Left lung (tissue), 10 donors: ENCODE measurements around the gene C2orf42. TPM values are rescaled to one million over a fixed set of nuclear protein-coding genes. Genes with fewer than 3 reads are reported as not detected.
"Not testable (repeated sequence)": the region's sequence is repeated elsewhere in the genome, so short reads cannot be mapped to it uniquely, and the experiment has no call there.

ENCODE experiments used
- ATAC-seq: fragments of 200-7000 bp; cut with Tn5 transposase; one replicate; pipeline ENCODE4 v1.9.1; 2020; ENCODE audit warnings: moderate library complexity
- DNase-seq, 4 donors: peaks; one replicate each; pipeline ENCODE4 v3.0.0-alpha.2; 2013 to 2020
- H3K27ac ChIP-seq, 2 donors: fragments of 200-600 bp; sonication (generic) in 1 of 2; one replicate each; pipeline versions ENCODE4 v1.5.0 to v1.8.0; 2020 to 2021
- H3K27me3 ChIP-seq, 2 donors: fragments of 200-600 bp; sonication (generic) in 1 of 2; one replicate each; pipeline versions ENCODE4 v1.5.0 to v1.8.0; 2020 to 2021
- H3K36me3 ChIP-seq, 2 donors: fragments of 200-600 bp; sonication (generic) in 1 of 2; one replicate each; pipeline versions ENCODE4 v1.5.0 to v1.8.0; 2020 to 2021
- H3K4me1 ChIP-seq, 2 donors: fragments of 200-600 bp; one replicate each; pipeline ENCODE4 v1.8.0; 2021
- H3K4me3 ChIP-seq, 2 donors: fragments of 200-600 bp; sonication (generic) in 1 of 2; one replicate each; pipeline versions ENCODE4 v1.5.0 to v1.8.0; 2020 to 2021; ENCODE audit warnings: mild to moderate bottlenecking in 1 of 2
- H3K9me3 ChIP-seq, 2 donors: fragments of 200-600 bp; sonication (generic) in 1 of 2; one replicate each; pipeline versions ENCODE4 v1.5.0 to v1.8.0; 2020 to 2021
- intact Hi-C, 2 donors: fragments of 100-400 bp; cut with DNase I; formaldehyde crosslinking; loops; one replicate each; pipeline versions ENCODE4 v1.11.2 to v1.14.2; 2022
- polyA plus RNA-seq, 6 donors: library from polyadenylated mRNA; unstranded; fragments of 120-200 nt; gene quantifications; one replicate each; pipeline ENCODE4 v1.2.1, GENCODE V29; 2013; ENCODE audit not compliant: insufficient read length in 6 of 6
- total RNA-seq, 2 donors: library from RNA; stranded (reverse); fragmentation: NEBNext Ultra II Directional; extraction: Animal tissue kit (Norgen Biotek cat#: 25700); gene quantifications; one replicate each; pipeline ENCODE4 v1.2.1, GENCODE V29; 2021
- TF ChIP-seq, protein P1 (sequence below), 2 donors: fragments of 200-600 bp; sonication (generic) in 1 of 2; IDR thresholded peaks; one replicate each; pipeline versions ENCODE4 v1.5.0 to v1.8.0; 2021; ENCODE audit warnings: antibody characterized with exemption in 2 of 2
- donor health status: DM: no; HTN: yes; CAD: no.
- donor health status: DM: no; HTN: no; CAD: no.

Gene C2orf42
- total and polyA plus RNA-seq, 8 donors: 13.7 to 17.6 (median 15.5) TPM

DNA sequence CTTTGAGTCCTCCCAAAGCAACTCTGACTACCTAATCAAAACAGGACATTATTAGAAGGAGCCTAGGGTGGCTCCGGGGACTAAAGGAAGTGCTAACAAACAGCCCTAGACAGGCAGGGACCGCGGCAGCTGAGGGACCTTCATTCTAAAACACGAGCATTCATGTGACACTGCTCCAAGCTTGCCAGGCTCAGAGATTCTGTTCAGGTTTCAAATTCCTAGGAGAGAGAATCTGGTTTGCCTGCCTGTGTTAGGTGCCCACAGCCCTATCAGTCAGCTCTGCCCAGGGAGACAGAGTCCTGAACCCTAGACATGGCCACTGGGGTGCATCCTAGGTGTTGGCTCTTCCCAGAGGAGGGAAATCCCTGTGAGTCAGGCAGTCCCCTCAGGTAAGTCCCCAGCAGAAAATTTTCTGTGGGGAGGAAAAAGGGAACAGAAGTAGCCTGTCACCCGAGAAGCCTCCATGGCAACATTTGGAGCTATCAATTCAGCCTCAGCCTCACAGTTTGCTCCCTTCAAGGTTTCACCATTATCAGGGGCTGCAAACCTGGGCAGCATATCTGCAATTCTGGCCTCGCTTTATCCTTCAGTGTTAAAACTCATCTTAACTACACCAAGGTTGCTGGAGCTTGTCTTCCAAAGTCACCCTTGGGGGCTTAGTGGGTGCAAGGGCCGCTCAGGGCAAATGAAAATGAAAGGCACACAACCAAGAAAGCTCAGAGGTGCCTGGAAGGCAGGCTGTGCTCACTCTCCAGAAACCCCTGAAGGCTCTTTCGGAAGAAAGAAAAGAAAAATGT lies 75.0 kb downstream of the C2orf42 start:
- ATAC-seq (peak; percentile 42), DNase-seq (peak in 1 of 4 donors; percentile 34)
- intact Hi-C loops: no loop called here
- no peak overlapping the region for H3K4me3 ChIP-seq
- H3K4me1 ChIP-seq: peaks cover 0 to 42% of the 10 kb centered on the region in 2 donors
- no peaks in the 10 kb centered on the region for H3K36me3 ChIP-seq
- H3K27ac ChIP-seq: peak overlapping the region in 1 of 2 donors; percentile 13
- no peaks in the 10 kb centered on the region for H3K27me3 ChIP-seq
- TF ChIP-seq, protein P1, sequence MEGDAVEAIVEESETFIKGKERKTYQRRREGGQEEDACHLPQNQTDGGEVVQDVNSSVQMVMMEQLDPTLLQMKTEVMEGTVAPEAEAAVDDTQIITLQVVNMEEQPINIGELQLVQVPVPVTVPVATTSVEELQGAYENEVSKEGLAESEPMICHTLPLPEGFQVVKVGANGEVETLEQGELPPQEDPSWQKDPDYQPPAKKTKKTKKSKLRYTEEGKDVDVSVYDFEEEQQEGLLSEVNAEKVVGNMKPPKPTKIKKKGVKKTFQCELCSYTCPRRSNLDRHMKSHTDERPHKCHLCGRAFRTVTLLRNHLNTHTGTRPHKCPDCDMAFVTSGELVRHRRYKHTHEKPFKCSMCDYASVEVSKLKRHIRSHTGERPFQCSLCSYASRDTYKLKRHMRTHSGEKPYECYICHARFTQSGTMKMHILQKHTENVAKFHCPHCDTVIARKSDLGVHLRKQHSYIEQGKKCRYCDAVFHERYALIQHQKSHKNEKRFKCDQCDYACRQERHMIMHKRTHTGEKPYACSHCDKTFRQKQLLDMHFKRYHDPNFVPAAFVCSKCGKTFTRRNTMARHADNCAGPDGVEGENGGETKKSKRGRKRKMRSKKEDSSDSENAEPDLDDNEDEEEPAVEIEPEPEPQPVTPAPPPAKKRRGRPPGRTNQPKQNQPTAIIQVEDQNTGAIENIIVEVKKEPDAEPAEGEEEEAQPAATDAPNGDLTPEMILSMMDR (IDR thresholded peaks at IDR 0.05): no peak
- H3K9me3 ChIP-seq: no peaks in the 10 kb centered on the region

DNA sequence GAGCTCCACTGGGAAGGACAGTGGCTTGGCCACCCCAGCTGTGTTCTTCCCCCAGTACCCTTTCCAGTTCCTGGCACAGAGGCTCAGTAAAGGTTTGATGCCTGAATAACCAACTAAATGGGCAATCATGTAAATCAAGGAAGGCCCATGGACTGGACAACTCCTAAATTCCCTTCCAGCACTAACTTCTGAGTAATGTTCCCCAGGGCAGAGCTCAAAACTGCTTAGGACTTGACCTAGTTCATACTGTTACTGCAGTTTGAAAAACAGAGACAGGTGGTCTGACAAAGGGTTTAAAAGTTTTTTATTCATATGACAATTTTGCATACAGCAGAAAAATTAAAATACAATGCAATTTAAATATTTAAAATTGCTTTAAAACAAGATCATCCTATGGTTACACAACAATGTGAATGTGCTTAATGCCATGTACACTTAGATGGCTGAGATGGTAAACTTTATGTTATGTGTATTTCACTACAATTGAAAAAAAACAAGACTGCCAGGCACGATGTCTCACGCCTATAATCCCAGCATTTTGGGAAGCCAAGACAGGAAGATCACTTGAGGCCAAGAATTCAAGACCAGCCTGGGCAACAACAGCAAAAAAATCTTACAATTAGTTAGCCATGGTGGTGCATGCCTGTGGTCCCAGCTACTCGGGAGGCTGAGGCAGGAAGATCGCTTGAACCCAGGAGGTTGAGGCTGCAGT lies 77.3 kb downstream of the C2orf42 start:
- TF ChIP-seq, protein P1 (IDR thresholded peaks at IDR 0.05): no peak
- H3K27me3 ChIP-seq: no peaks in the 10 kb centered on the region
- no peaks in the 10 kb centered on the region for H3K36me3 ChIP-seq
- DNase-seq (peak in 1 of 4 donors; percentile 5), ATAC-seq (no peak)
- H3K4me3 ChIP-seq: no peak overlapping the region
- intact Hi-C loops: no loop called here
- no peaks in the 10 kb centered on the region for H3K9me3 ChIP-seq
- no peak overlapping the region for H3K27ac ChIP-seq
- peaks cover 2 to 49% of the 10 kb centered on the region in 2 donors for H3K4me1 ChIP-seq

DNA sequence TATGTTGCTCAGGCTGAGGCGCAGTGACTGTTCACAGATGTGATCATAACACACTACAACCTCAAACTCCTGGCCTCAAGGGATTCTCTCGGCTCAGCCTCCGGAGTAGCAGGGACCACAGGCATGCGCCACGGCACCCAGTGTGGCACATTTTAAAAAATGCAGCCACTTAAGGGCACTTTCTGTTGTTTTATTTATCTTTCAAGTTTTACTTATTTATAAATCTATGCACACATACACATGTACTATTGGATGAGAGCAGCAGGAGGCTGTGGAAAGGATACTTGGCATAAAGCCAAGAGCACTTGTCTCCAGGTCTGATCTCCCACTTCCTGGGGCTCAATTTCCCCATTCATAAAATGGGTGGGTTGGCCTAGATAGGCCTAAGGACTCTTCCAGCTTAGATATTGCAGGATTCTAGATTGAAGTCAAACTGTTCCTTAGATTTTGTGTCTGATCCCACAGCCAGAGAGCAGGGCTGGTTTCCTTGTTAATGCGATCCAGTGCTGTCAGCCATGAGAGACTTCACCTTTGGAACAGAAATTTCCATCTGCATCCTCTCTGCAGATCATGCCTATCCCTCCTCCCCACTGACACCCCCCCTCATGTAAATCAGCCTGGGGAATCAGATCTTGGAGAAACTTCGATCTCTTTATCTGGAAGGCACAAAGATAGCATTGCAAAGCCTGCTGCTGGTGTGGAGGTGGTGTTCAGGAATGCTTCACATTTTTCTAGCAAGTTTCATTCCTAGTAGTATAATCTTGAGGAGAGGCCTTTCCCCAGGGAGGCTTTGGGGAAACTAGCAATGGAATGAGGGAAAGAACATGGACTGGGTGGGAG lies 78.8 kb downstream of the C2orf42 start:
- no peak for ATAC-seq
- peak in 1 of 4 donors; percentile 24 for DNase-seq
- Histone ChIP-seq H3K36me3 (no peaks in the 10 kb centered on the region), H3K27ac (peak overlapping the region in 1 of 2 donors; percentile 86), H3K27me3 (no peaks in the 10 kb centered on the region), H3K4me3 (no peak overlapping the region), H3K4me1 (peaks cover 6 to 52% of the 10 kb centered on the region in 2 donors), H3K9me3 (no peaks in the 10 kb centered on the region)
- TF ChIP-seq, protein P1 (IDR thresholded peaks at IDR 0.05): no peak
- intact Hi-C loops: no loop called here

DNA sequence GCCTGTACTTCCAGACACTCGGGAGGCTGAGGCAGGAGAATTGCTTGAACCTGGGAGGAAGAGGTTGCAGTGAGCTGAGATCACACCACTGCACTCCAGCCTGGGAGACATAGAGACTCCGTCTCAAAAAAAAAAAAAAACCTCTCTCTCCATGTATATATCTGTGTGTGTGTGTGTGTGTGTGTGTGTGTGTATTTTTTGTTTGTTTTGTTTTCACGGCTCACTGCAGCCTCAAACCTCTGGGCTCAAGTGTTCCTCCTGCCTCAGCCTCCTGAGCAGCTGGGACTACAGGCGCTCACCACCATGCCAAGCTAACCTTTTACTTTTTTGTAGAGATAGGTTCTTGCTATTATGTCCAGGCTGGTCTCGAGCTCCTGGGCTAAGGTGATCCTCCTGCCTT lies 80.4 kb downstream of the C2orf42 start:
- H3K27me3 ChIP-seq, H3K36me3 ChIP-seq, ATAC-seq, H3K9me3 ChIP-seq, intact Hi-C loops, DNase-seq, H3K4me3 ChIP-seq: not testable (repeated sequence)
- Histone ChIP-seq H3K4me1 (peaks cover 6 to 46% of the 10 kb centered on the region in 2 donors), H3K27ac (peak overlapping the region in 1 of 2 donors; percentile 86)

DNA sequence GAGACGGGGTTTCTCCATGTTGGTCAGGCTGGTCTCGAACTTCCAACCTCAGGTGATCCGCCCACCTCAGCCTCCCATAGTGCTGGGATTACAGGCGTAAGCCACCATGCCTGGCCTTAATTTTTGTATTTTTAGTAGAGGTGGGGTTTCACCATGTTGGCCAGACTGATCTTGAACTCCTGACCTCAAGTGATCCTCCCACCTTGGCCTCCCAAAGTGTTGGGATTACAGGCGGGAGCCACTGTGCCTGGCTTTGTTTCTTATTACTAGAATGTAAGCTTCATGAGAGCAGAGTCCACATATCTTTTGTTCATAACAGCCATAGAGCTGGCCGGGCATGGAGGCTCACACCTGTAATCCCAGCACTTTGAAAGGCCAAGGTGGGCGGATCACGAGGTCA lies 84.7 kb downstream of the C2orf42 start:
- H3K27ac ChIP-seq, intact Hi-C loops, H3K4me3 ChIP-seq, H3K27me3 ChIP-seq, H3K9me3 ChIP-seq, H3K36me3 ChIP-seq, ATAC-seq: not testable (repeated sequence)
- H3K4me1 ChIP-seq: peaks cover 6 to 54% of the 10 kb centered on the region in 2 donors
- peak in 1 of 4 donors; percentile 4 for DNase-seq
